HCT116 (cell line): ENCODE measurements around the gene SGSM2. TPM values are rescaled to one million over a fixed set of nuclear protein-coding genes. Genes with fewer than 3 reads are reported as not detected.
A peak's percentile ranks its signal among the peaks of the same experiment; 100 is the strongest.

Experiments
- ATAC-seq: fragments of 200-7000 bp; cut with Tn5 transposase; 2 replicates; pipeline ENCODE4 v1.9.1; 2020; ENCODE audit warnings: mild to moderate bottlenecking, moderate library complexity
- BruUV-seq: library from RNA; stranded (reverse); fragments of 400-500 nt; replicated peaks from 2 replicates; lab custom pipeline; 2021; lab: Mats Ljungman, UMichigan
- CTCF ChIA-PET: fragments of 300-600 bp; sonication (Branson Sonifier 250); formaldehyde crosslinking; loops from one replicate; lab custom pipeline; 2021; ENCODE audit warnings: antibody characterized with exemption; lab: Charles Lee
- POLR2A ChIA-PET: fragments of 300-600, 350-600 bp; sonication (Branson Sonifier 250); formaldehyde crosslinking; loops from one replicate; lab custom pipeline; 2021; ENCODE audit warnings: antibody characterized with exemption; lab: Charles Lee
- RAD21 ChIA-PET, 2 experiments: fragments of 300-600 bp; sonication (Branson Sonifier 250); formaldehyde crosslinking; loops; one replicate each; lab custom pipeline; 2023; ENCODE audit warnings: low total read pairs in 2 of 2; ENCODE audit not compliant: uncharacterized antibody in 2 of 2, unreplicated experiment in 2 of 2, low non-redundant PET in 1 of 2; lab: Charles Lee
- DNase-seq: peaks from one replicate; pipeline ENCODE4 v3.0.0-alpha.2; 2010; ENCODE audit warnings: low read depth, low spot score
- H2AFZ ChIP-seq: fragments of 200-600 bp; shearing (Covaris generic), sonication (generic); 2 replicates; pipeline ENCODE4 v1.6.1; 2017; ENCODE audit warnings: low read depth, mixed run types, mixed read lengths, antibody characterized with exemption, low read length; ENCODE audit not compliant: poor library complexity, severe bottlenecking
- H3K27ac ChIP-seq: 2 replicates; pipeline ENCODE4 v1.5.1; 2012; ENCODE audit warnings: low read depth, low read length
- H3K27me3 ChIP-seq: fragments of 200-600 bp; sonication (generic); 2 replicates; pipeline ENCODE4 v1.6.1; 2016; ENCODE audit warnings: mixed run types, low read length, mixed read lengths; ENCODE audit not compliant: insufficient read depth
- H3K36me3 ChIP-seq, 2 experiments: fragments of 200-500 bp in 1 of 2; fragments of 200-600 bp in 1 of 2; sonication (Bioruptor generic) in 1 of 2; sonication (generic) in 1 of 2; 2 replicates each; pipeline versions ENCODE4 v1.5.1 to v1.6.1; 2014 to 2016; ENCODE audit warnings: low read length in 2 of 2, inconsistent platforms in 1 of 2, mixed read lengths in 1 of 2, mixed run types in 1 of 2; ENCODE audit not compliant: insufficient read depth in 2 of 2, control insufficient read depth in 1 of 2
- H3K4me1 ChIP-seq, 2 experiments: fragments of 200-600 bp in 1 of 2; sonication (generic) in 1 of 2; 2 replicates each; pipeline versions ENCODE4 v1.5.1 to v1.6.1; 2012 to 2017; ENCODE audit warnings: low read length in 2 of 2, inconsistent platforms in 1 of 2, mild to moderate bottlenecking in 1 of 2, mixed read lengths in 1 of 2, mixed run types in 1 of 2, moderate library complexity in 1 of 2; ENCODE audit not compliant: insufficient read depth in 2 of 2, control insufficient read depth in 1 of 2
- H3K4me2 ChIP-seq: fragments of 200-600 bp; sonication (generic); 2 replicates; pipeline ENCODE4 v1.6.1; 2017; ENCODE audit warnings: mixed run types, low read length, mixed read lengths
- H3K4me3 ChIP-seq, 2 experiments: fragments of 200-600 bp in 1 of 2; sonication (generic) in 1 of 2; replicated peaks in 1 of 2; 2 replicates each; pipeline ENCODE4 v1.5.1; 2011 to 2016; ENCODE audit warnings: low read length in 2 of 2, control low read depth in 1 of 2, low read depth in 1 of 2, mild to moderate bottlenecking in 1 of 2, mixed read lengths in 1 of 2, mixed run types in 1 of 2
- H3K79me2 ChIP-seq: fragments of 200-600 bp; sonication (generic); 2 replicates; pipeline ENCODE4 v1.6.1; 2017; ENCODE audit warnings: mild to moderate bottlenecking, mixed run types, low read length, moderate library complexity, mixed read lengths; ENCODE audit not compliant: insufficient read depth
- H3K9ac ChIP-seq: fragments of 200-600 bp; sonication (generic); 2 replicates; pipeline ENCODE4 v1.6.1; 2016; ENCODE audit warnings: low read length, mixed read lengths
- H3K9me2 ChIP-seq: fragments of 200-600 bp; sonication (generic), shearing (Covaris generic); 2 replicates; pipeline ENCODE4 v1.6.1; 2017; ENCODE audit warnings: mixed run types, mild to moderate bottlenecking, moderate library complexity; ENCODE audit not compliant: insufficient read depth
- H3K9me3 ChIP-seq, 2 experiments: fragments of 200-500 bp in 1 of 2; fragments of 200-600 bp in 1 of 2; sonication (Bioruptor generic) in 1 of 2; sonication (generic) in 1 of 2; 2 replicates each; pipeline ENCODE4 v1.6.1; 2014 to 2017; ENCODE audit warnings: low read length in 2 of 2, mixed read lengths in 2 of 2, inconsistent platforms in 1 of 2, low read depth in 1 of 2, mild to moderate bottlenecking in 1 of 2, mixed run types in 1 of 2, moderate library complexity in 1 of 2; ENCODE audit not compliant: control insufficient read depth in 1 of 2, insufficient read depth in 1 of 2
- H4K20me1 ChIP-seq: fragments of 200-600 bp; sonication (generic), shearing (Covaris generic); 2 replicates; pipeline ENCODE4 v1.6.1; 2017; ENCODE audit warnings: mixed run types, mild to moderate bottlenecking, moderate library complexity; ENCODE audit not compliant: insufficient read depth
- EZH2phosphoT487 ChIP-seq: fragments of 200-600 bp; IDR thresholded peaks from 2 replicates; pipeline ENCODE4 v1.6.1; 2018; ENCODE audit warnings: antibody characterized with exemption, borderline replicate concordance
- FOSL1 ChIP-seq: IDR thresholded peaks from 2 replicates; pipeline ENCODE4 v1.6.1; 2012; ENCODE audit warnings: low read depth
- ZNF274 ChIP-seq: fragments of 200-500 bp; sonication (Bioruptor generic); IDR thresholded peaks from 2 replicates; pipeline ENCODE4 v1.6.1; 2014; ENCODE audit warnings: mild to moderate bottlenecking, low read depth, low read length, inconsistent platforms
- intact Hi-C: fragments of 100-400 bp; cut with micrococcal nuclease; formaldehyde crosslinking; loops from 2 replicates; pipeline ENCODE4 v1.10.0; 2022
- total RNA-seq: library from RNA; stranded (reverse); gene quantifications from one replicate; pipeline ENCODE4 v1.2.1, GENCODE V29; 2021; ENCODE audit not compliant: unreplicated experiment
- TF ChIP-seq, protein P1 (sequence below), 3 experiments: fragments of 200-600 bp in 1 of 3; sonication (generic) in 1 of 3; IDR thresholded peaks in 2 of 3; conservative IDR thresholded peaks in 1 of 3; 2 replicates each; pipeline ENCODE4 v1.5.1; 2012 to 2017; ENCODE audit warnings: low read depth in 2 of 3, low read length in 2 of 3, antibody characterized with exemption in 1 of 3, borderline replicate concordance in 1 of 3, control low read depth in 1 of 3, mild to moderate bottlenecking in 1 of 3, mixed read lengths in 1 of 3, mixed run types in 1 of 3, moderate library complexity in 1 of 3; ENCODE audit not compliant: insufficient read depth in 1 of 3
- TF ChIP-seq, protein P2 (sequence below): IDR thresholded peaks from 2 replicates; pipeline ENCODE4 v1.6.1; 2011; ENCODE audit warnings: mild to moderate bottlenecking, low read length, moderate library complexity; ENCODE audit not compliant: insufficient replicate concordance; ENCODE audit errors: extremely low read depth

SGSM2 gene
- total RNA-seq, 1 experiment from 2014 or later = 68.1 TPM

- POLR2A ChIA-PET = interaction anchor here (1.4 kb wide), 1 partner anchor 10 kb away, joined by 3 read pairs; no protein-coding TSS in a partner anchor
- CTCF ChIA-PET = no interaction called here
Measured at GRCh38 chr17:2331303-2331702, 6.0 kb upstream of the SGSM2 start.

More at GRCh38 chr17:2331303-2331702, 6.0 kb upstream of the SGSM2 start:
- no peak overlapping the region for H3K4me3 ChIP-seq
- no peaks in the 10 kb centered on the region for H3K27me3 ChIP-seq
- H2AFZ ChIP-seq = no peak overlapping the region
- H3K9ac ChIP-seq = no peak overlapping the region
- TF ChIP-seq EZH2phosphoT487 (no peak), FOSL1 (no peak), ZNF274 (no peak)
- TF ChIP-seq, protein P1, sequence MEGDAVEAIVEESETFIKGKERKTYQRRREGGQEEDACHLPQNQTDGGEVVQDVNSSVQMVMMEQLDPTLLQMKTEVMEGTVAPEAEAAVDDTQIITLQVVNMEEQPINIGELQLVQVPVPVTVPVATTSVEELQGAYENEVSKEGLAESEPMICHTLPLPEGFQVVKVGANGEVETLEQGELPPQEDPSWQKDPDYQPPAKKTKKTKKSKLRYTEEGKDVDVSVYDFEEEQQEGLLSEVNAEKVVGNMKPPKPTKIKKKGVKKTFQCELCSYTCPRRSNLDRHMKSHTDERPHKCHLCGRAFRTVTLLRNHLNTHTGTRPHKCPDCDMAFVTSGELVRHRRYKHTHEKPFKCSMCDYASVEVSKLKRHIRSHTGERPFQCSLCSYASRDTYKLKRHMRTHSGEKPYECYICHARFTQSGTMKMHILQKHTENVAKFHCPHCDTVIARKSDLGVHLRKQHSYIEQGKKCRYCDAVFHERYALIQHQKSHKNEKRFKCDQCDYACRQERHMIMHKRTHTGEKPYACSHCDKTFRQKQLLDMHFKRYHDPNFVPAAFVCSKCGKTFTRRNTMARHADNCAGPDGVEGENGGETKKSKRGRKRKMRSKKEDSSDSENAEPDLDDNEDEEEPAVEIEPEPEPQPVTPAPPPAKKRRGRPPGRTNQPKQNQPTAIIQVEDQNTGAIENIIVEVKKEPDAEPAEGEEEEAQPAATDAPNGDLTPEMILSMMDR (IDR thresholded peaks at IDR 0.05 in 2 of 3, conservative IDR thresholded peaks at IDR 0.05 in 1 of 3; ENCODE audit: borderline replicate concordance in 1 of 3, insufficient read depth in 1 of 3, low read depth in 2 of 3, low read length in 2 of 3) = peak in 2 of 3 experiments; percentile 14 to 30; a peak in 1 of 6 replicates
- TF ChIP-seq, protein P2, sequence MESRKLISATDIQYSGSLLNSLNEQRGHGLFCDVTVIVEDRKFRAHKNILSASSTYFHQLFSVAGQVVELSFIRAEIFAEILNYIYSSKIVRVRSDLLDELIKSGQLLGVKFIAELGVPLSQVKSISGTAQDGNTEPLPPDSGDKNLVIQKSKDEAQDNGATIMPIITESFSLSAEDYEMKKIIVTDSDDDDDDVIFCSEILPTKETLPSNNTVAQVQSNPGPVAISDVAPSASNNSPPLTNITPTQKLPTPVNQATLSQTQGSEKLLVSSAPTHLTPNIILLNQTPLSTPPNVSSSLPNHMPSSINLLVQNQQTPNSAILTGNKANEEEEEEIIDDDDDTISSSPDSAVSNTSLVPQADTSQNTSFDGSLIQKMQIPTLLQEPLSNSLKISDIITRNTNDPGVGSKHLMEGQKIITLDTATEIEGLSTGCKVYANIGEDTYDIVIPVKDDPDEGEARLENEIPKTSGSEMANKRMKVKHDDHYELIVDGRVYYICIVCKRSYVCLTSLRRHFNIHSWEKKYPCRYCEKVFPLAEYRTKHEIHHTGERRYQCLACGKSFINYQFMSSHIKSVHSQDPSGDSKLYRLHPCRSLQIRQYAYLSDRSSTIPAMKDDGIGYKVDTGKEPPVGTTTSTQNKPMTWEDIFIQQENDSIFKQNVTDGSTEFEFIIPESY = no peak
- TF ChIP-seq, all 23 proteins: peak for 1
- DNase-seq = no peak
- Histone ChIP-seq H3K4me2 (no peak overlapping the region), H3K9me2 (no peaks in the 10 kb centered on the region), H3K9me3 (no peaks in the 10 kb centered on the region), H3K4me1 (peaks cover 0 to 15% of the 10 kb centered on the region in 2 experiments; a peak in 3 of 4 replicates), H3K27ac (no peak overlapping the region), H3K79me2 (peaks cover 94% of the 10 kb centered on the region), H3K36me3 (peaks cover 72 to 80% of the 10 kb centered on the region in 2 experiments), H4K20me1 (peaks cover 39% of the 10 kb centered on the region; the same call in 1 of the 2 replicates)
- BruUV-seq = no TSS peak
- intact Hi-C loops = no loop called here
- RAD21 ChIA-PET = no interaction called here
- ATAC-seq = peak; percentile 21; the same call in 1 of the 2 replicates
